CD4-positive, alpha-beta T cell treated with Interleukin-2 at 100 ng/mL for 4 hours (primary cell): ENCODE results near the gene HAP1.
A peak's percentile ranks its signal among the peaks of the same experiment; 100 is the strongest.
"Not testable (repeated sequence)": the region's sequence is repeated elsewhere in the genome, so short reads cannot be mapped to it uniquely, and the experiment has no call there.

Experiments
- DNase-seq: peaks from one replicate; pipeline ENCODE4 v3.0.0-alpha.2; 2020; ENCODE audit warnings: low spot score

Gene HAP1

GRCh38 chr17:41689497-41690299, 44.7 kb downstream of the HAP1 start:
- peak; percentile 78 for DNase-seq

GRCh38 chr17:41688641-41689496, 45.6 kb downstream of the HAP1 start, which contains the start of gene EIF1:
Gene EIF1 (plus strand): TSS chr17:41688885. CDS start chr17:41689039, 154 bp downstream.
- peak; percentile 100 for DNase-seq

GRCh38 chr17:41687828-41688640, 46.4 kb downstream of the HAP1 start:
- peak; percentile 79 for DNase-seq

GRCh38 chr17:41686281-41686680, 48.2 kb downstream of the HAP1 start:
- DNase-seq: no peak

GRCh38 chr17:41685753-41686152, 48.7 kb downstream of the HAP1 start:
- not testable (repeated sequence) for DNase-seq

GRCh38 chr17:41684035-41684434, 50.4 kb downstream of the HAP1 start:
- DNase-seq: no peak

- no peak for DNase-seq
Observed at GRCh38 chr17:41683441-41684007, 50.9 kb downstream of the HAP1 start.

GRCh38 chr17:41682631-41683030, 51.8 kb downstream of the HAP1 start:
- no peak for DNase-seq

GRCh38 chr17:41681776-41682175, 52.7 kb downstream of the HAP1 start:
- no peak for DNase-seq

- DNase-seq: no peak
Observed at GRCh38 chr17:41680426-41681040, 53.9 kb downstream of the HAP1 start.

- DNase-seq: no peak
Observed at GRCh38 chr17:41679740-41680425, 54.6 kb downstream of the HAP1 start.

GRCh38 chr17:41678907-41679739, 55.3 kb downstream of the HAP1 start:
- DNase-seq: peak; percentile 92

- DNase-seq: no peak
Observed at GRCh38 chr17:41678411-41678906, 56.0 kb downstream of the HAP1 start.

- DNase-seq: no peak
Observed at GRCh38 chr17:41676058-41676419, 58.4 kb downstream of the HAP1 start.

GRCh38 chr17:41675157-41676057, 59.0 kb downstream of the HAP1 start:
- DNase-seq: not testable (repeated sequence)
